HCT116 (cell line): ENCODE measurements around the gene PITPNM1. TPM values are rescaled to one million over a fixed set of nuclear protein-coding genes. Genes with fewer than 3 reads are reported as not detected.

ENCODE experiments used
- ATAC-seq: fragments of 200-7000 bp; cut with Tn5 transposase; 2 replicates; pipeline ENCODE4 v1.9.1; 2020; ENCODE audit warnings: mild to moderate bottlenecking, moderate library complexity
- BruUV-seq: library from RNA; stranded (reverse); fragments of 400-500 nt; replicated peaks from 2 replicates; lab custom pipeline; 2021; lab: Mats Ljungman, UMichigan
- CTCF ChIA-PET: fragments of 300-600 bp; sonication (Branson Sonifier 250); formaldehyde crosslinking; loops from one replicate; lab custom pipeline; 2021; ENCODE audit warnings: antibody characterized with exemption; lab: Charles Lee
- POLR2A ChIA-PET: fragments of 300-600, 350-600 bp; sonication (Branson Sonifier 250); formaldehyde crosslinking; loops from one replicate; lab custom pipeline; 2021; ENCODE audit warnings: antibody characterized with exemption; lab: Charles Lee
- RAD21 ChIA-PET, 2 experiments: fragments of 300-600 bp; sonication (Branson Sonifier 250); formaldehyde crosslinking; loops; one replicate each; lab custom pipeline; 2023; ENCODE audit warnings: low total read pairs in 2 of 2; ENCODE audit not compliant: uncharacterized antibody in 2 of 2, unreplicated experiment in 2 of 2, low non-redundant PET in 1 of 2; lab: Charles Lee
- DNase-seq: peaks from one replicate; pipeline ENCODE4 v3.0.0-alpha.2; 2010; ENCODE audit warnings: low read depth, low spot score
- H2AFZ ChIP-seq: fragments of 200-600 bp; shearing (Covaris generic), sonication (generic); 2 replicates; pipeline ENCODE4 v1.6.1; 2017; ENCODE audit warnings: low read depth, mixed run types, mixed read lengths, antibody characterized with exemption, low read length; ENCODE audit not compliant: poor library complexity, severe bottlenecking
- H3K27ac ChIP-seq: 2 replicates; pipeline ENCODE4 v1.5.1; 2012; ENCODE audit warnings: low read depth, low read length
- H3K27me3 ChIP-seq: fragments of 200-600 bp; sonication (generic); 2 replicates; pipeline ENCODE4 v1.6.1; 2016; ENCODE audit warnings: mixed run types, low read length, mixed read lengths; ENCODE audit not compliant: insufficient read depth
- H3K36me3 ChIP-seq, 2 experiments: fragments of 200-500 bp in 1 of 2; fragments of 200-600 bp in 1 of 2; sonication (Bioruptor generic) in 1 of 2; sonication (generic) in 1 of 2; 2 replicates each; pipeline versions ENCODE4 v1.5.1 to v1.6.1; 2014 to 2016; ENCODE audit warnings: low read length in 2 of 2, inconsistent platforms in 1 of 2, mixed read lengths in 1 of 2, mixed run types in 1 of 2; ENCODE audit not compliant: insufficient read depth in 2 of 2, control insufficient read depth in 1 of 2
- H3K4me1 ChIP-seq, 2 experiments: fragments of 200-600 bp in 1 of 2; sonication (generic) in 1 of 2; 2 replicates each; pipeline versions ENCODE4 v1.5.1 to v1.6.1; 2012 to 2017; ENCODE audit warnings: low read length in 2 of 2, inconsistent platforms in 1 of 2, mild to moderate bottlenecking in 1 of 2, mixed read lengths in 1 of 2, mixed run types in 1 of 2, moderate library complexity in 1 of 2; ENCODE audit not compliant: insufficient read depth in 2 of 2, control insufficient read depth in 1 of 2
- H3K4me2 ChIP-seq: fragments of 200-600 bp; sonication (generic); 2 replicates; pipeline ENCODE4 v1.6.1; 2017; ENCODE audit warnings: mixed run types, low read length, mixed read lengths
- H3K4me3 ChIP-seq, 2 experiments: fragments of 200-600 bp in 1 of 2; sonication (generic) in 1 of 2; replicated peaks in 1 of 2; 2 replicates each; pipeline ENCODE4 v1.5.1; 2011 to 2016; ENCODE audit warnings: low read length in 2 of 2, control low read depth in 1 of 2, low read depth in 1 of 2, mild to moderate bottlenecking in 1 of 2, mixed read lengths in 1 of 2, mixed run types in 1 of 2
- H3K79me2 ChIP-seq: fragments of 200-600 bp; sonication (generic); 2 replicates; pipeline ENCODE4 v1.6.1; 2017; ENCODE audit warnings: mild to moderate bottlenecking, mixed run types, low read length, moderate library complexity, mixed read lengths; ENCODE audit not compliant: insufficient read depth
- H3K9ac ChIP-seq: fragments of 200-600 bp; sonication (generic); 2 replicates; pipeline ENCODE4 v1.6.1; 2016; ENCODE audit warnings: low read length, mixed read lengths
- H3K9me2 ChIP-seq: fragments of 200-600 bp; sonication (generic), shearing (Covaris generic); 2 replicates; pipeline ENCODE4 v1.6.1; 2017; ENCODE audit warnings: mixed run types, mild to moderate bottlenecking, moderate library complexity; ENCODE audit not compliant: insufficient read depth
- H3K9me3 ChIP-seq, 2 experiments: fragments of 200-500 bp in 1 of 2; fragments of 200-600 bp in 1 of 2; sonication (Bioruptor generic) in 1 of 2; sonication (generic) in 1 of 2; 2 replicates each; pipeline ENCODE4 v1.6.1; 2014 to 2017; ENCODE audit warnings: low read length in 2 of 2, mixed read lengths in 2 of 2, inconsistent platforms in 1 of 2, low read depth in 1 of 2, mild to moderate bottlenecking in 1 of 2, mixed run types in 1 of 2, moderate library complexity in 1 of 2; ENCODE audit not compliant: control insufficient read depth in 1 of 2, insufficient read depth in 1 of 2
- H4K20me1 ChIP-seq: fragments of 200-600 bp; sonication (generic), shearing (Covaris generic); 2 replicates; pipeline ENCODE4 v1.6.1; 2017; ENCODE audit warnings: mixed run types, mild to moderate bottlenecking, moderate library complexity; ENCODE audit not compliant: insufficient read depth
- CBX3 ChIP-seq: IDR thresholded peaks from 2 replicates; pipeline ENCODE4 v1.6.1; 2012; ENCODE audit warnings: low read depth
- CEBPB ChIP-seq: IDR thresholded peaks from 2 replicates; pipeline ENCODE4 v1.6.1; 2012; ENCODE audit warnings: low read depth
- EGR1 ChIP-seq: IDR thresholded peaks from 2 replicates; pipeline ENCODE4 v1.6.1; 2012; ENCODE audit warnings: low read depth
- ELF1 ChIP-seq: IDR thresholded peaks from 2 replicates; pipeline ENCODE4 v1.6.1; 2012; ENCODE audit warnings: low read depth, borderline replicate concordance
- EZH2 ChIP-seq: fragments of 200-600 bp; sonication (generic); IDR thresholded peaks from 2 replicates; pipeline ENCODE4 v1.6.1; 2017; ENCODE audit warnings: antibody characterized with exemption, mixed run types
- EZH2phosphoT487 ChIP-seq: fragments of 200-600 bp; IDR thresholded peaks from 2 replicates; pipeline ENCODE4 v1.6.1; 2018; ENCODE audit warnings: antibody characterized with exemption, borderline replicate concordance
- FOSL1 ChIP-seq: IDR thresholded peaks from 2 replicates; pipeline ENCODE4 v1.6.1; 2012; ENCODE audit warnings: low read depth
- POLR2A ChIP-seq: IDR thresholded peaks from 2 replicates; pipeline ENCODE4 v1.7.0; 2011; ENCODE audit warnings: borderline replicate concordance; ENCODE audit not compliant: insufficient read depth, insufficient read length; ENCODE audit errors: extremely low read depth
- RAD21 ChIP-seq: IDR thresholded peaks from 2 replicates; pipeline ENCODE4 v1.6.1; 2012; ENCODE audit warnings: low read depth, mild to moderate bottlenecking
- SIN3A ChIP-seq: IDR thresholded peaks from 2 replicates; pipeline ENCODE4 v1.6.1; 2012; ENCODE audit warnings: low read depth
- SP1 ChIP-seq: IDR thresholded peaks from 2 replicates; pipeline ENCODE4 v1.6.1; 2012; ENCODE audit warnings: low read depth
- SRF ChIP-seq: IDR thresholded peaks from 2 replicates; pipeline ENCODE4 v1.6.1; 2012; ENCODE audit warnings: low read depth
- TCF7L2 ChIP-seq: IDR thresholded peaks from 2 replicates; pipeline ENCODE4 v1.7.0; 2011; ENCODE audit warnings: borderline replicate concordance, inconsistent platforms; ENCODE audit not compliant: insufficient read depth, insufficient read length; ENCODE audit errors: extremely low read depth
- YY1 ChIP-seq: IDR thresholded peaks from 2 replicates; pipeline ENCODE4 v1.6.1; 2011; ENCODE audit warnings: low read length, low read depth, moderate library complexity, mild to moderate bottlenecking; ENCODE audit not compliant: insufficient replicate concordance; ENCODE audit errors: extremely low read depth
- ZBTB33 ChIP-seq: IDR thresholded peaks from 2 replicates; pipeline ENCODE4 v1.6.1; 2011; ENCODE audit warnings: mild to moderate bottlenecking, low read length, moderate library complexity; ENCODE audit not compliant: insufficient replicate concordance; ENCODE audit errors: extremely low read depth
- ZNF274 ChIP-seq: fragments of 200-500 bp; sonication (Bioruptor generic); IDR thresholded peaks from 2 replicates; pipeline ENCODE4 v1.6.1; 2014; ENCODE audit warnings: mild to moderate bottlenecking, low read depth, low read length, inconsistent platforms
- intact Hi-C: fragments of 100-400 bp; cut with micrococcal nuclease; formaldehyde crosslinking; loops from 2 replicates; pipeline ENCODE4 v1.10.0; 2022
- total RNA-seq: library from RNA; stranded (reverse); gene quantifications from one replicate; pipeline ENCODE4 v1.2.1, GENCODE V29; 2021; ENCODE audit not compliant: unreplicated experiment
- TF ChIP-seq, protein P1 (sequence below), 3 experiments: fragments of 200-600 bp in 1 of 3; sonication (generic) in 1 of 3; IDR thresholded peaks in 2 of 3; conservative IDR thresholded peaks in 1 of 3; 2 replicates each; pipeline ENCODE4 v1.5.1; 2012 to 2017; ENCODE audit warnings: low read depth in 2 of 3, low read length in 2 of 3, antibody characterized with exemption in 1 of 3, borderline replicate concordance in 1 of 3, control low read depth in 1 of 3, mild to moderate bottlenecking in 1 of 3, mixed read lengths in 1 of 3, mixed run types in 1 of 3, moderate library complexity in 1 of 3; ENCODE audit not compliant: insufficient read depth in 1 of 3
- TF ChIP-seq, protein P2 (sequence below): IDR thresholded peaks from 2 replicates; pipeline ENCODE4 v1.6.1; 2012; ENCODE audit warnings: low read depth
- TF ChIP-seq, protein P3 (sequence below): IDR thresholded peaks from 2 replicates; pipeline ENCODE4 v1.6.1; 2012

PITPNM1 gene
- total RNA-seq, 1 experiment from 2014 or later = 79.5 TPM

GRCh38 chr11:67453816-67454732, 51.1 kb downstream of the PITPNM1 start:
- ChIA-PET POLR2A (no interaction called here), CTCF (no interaction called here), RAD21 (no interaction called here)
- Histone ChIP-seq H3K36me3 (no peaks in the 10 kb centered on the region), H3K27ac (no peak overlapping the region), H3K4me1 (no peaks in the 10 kb centered on the region), H3K9me3 (no peaks in the 10 kb centered on the region), H3K4me2 (no peak overlapping the region), H3K9ac (no peak overlapping the region), H3K27me3 (no peaks in the 10 kb centered on the region), H2AFZ (no peak overlapping the region), H3K4me3 (no peak overlapping the region), H3K79me2 (no peaks in the 10 kb centered on the region), H4K20me1 (no peaks in the 10 kb centered on the region), H3K9me2 (no peaks in the 10 kb centered on the region)
- ATAC-seq (no peak), DNase-seq (no peak)
- TF ChIP-seq EZH2 = no peak
- TF ChIP-seq SP1 = no peak
- TF ChIP-seq CEBPB = no peak
- no peak for TF ChIP-seq SRF
- TF ChIP-seq ZBTB33 = no peak
- TF ChIP-seq POLR2A = no peak
- TF ChIP-seq EGR1 = no peak
- no peak for TF ChIP-seq YY1
- TF ChIP-seq CBX3 = no peak
- no peak for TF ChIP-seq FOSL1
- no peak for TF ChIP-seq EZH2phosphoT487
- TF ChIP-seq, protein P1, sequence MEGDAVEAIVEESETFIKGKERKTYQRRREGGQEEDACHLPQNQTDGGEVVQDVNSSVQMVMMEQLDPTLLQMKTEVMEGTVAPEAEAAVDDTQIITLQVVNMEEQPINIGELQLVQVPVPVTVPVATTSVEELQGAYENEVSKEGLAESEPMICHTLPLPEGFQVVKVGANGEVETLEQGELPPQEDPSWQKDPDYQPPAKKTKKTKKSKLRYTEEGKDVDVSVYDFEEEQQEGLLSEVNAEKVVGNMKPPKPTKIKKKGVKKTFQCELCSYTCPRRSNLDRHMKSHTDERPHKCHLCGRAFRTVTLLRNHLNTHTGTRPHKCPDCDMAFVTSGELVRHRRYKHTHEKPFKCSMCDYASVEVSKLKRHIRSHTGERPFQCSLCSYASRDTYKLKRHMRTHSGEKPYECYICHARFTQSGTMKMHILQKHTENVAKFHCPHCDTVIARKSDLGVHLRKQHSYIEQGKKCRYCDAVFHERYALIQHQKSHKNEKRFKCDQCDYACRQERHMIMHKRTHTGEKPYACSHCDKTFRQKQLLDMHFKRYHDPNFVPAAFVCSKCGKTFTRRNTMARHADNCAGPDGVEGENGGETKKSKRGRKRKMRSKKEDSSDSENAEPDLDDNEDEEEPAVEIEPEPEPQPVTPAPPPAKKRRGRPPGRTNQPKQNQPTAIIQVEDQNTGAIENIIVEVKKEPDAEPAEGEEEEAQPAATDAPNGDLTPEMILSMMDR (IDR thresholded peaks at IDR 0.05 in 2 of 3, conservative IDR thresholded peaks at IDR 0.05 in 1 of 3; ENCODE audit: borderline replicate concordance in 1 of 3, insufficient read depth in 1 of 3, low read depth in 2 of 3, low read length in 2 of 3) = no peak
- TF ChIP-seq TCF7L2 = no peak
- TF ChIP-seq SIN3A = no peak
- no peak for TF ChIP-seq ELF1
- TF ChIP-seq, protein P2, sequence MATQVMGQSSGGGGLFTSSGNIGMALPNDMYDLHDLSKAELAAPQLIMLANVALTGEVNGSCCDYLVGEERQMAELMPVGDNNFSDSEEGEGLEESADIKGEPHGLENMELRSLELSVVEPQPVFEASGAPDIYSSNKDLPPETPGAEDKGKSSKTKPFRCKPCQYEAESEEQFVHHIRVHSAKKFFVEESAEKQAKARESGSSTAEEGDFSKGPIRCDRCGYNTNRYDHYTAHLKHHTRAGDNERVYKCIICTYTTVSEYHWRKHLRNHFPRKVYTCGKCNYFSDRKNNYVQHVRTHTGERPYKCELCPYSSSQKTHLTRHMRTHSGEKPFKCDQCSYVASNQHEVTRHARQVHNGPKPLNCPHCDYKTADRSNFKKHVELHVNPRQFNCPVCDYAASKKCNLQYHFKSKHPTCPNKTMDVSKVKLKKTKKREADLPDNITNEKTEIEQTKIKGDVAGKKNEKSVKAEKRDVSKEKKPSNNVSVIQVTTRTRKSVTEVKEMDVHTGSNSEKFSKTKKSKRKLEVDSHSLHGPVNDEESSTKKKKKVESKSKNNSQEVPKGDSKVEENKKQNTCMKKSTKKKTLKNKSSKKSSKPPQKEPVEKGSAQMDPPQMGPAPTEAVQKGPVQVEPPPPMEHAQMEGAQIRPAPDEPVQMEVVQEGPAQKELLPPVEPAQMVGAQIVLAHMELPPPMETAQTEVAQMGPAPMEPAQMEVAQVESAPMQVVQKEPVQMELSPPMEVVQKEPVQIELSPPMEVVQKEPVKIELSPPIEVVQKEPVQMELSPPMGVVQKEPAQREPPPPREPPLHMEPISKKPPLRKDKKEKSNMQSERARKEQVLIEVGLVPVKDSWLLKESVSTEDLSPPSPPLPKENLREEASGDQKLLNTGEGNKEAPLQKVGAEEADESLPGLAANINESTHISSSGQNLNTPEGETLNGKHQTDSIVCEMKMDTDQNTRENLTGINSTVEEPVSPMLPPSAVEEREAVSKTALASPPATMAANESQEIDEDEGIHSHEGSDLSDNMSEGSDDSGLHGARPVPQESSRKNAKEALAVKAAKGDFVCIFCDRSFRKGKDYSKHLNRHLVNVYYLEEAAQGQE = no peak
- no peak for TF ChIP-seq RAD21
- no peak for TF ChIP-seq ZNF274
- TF ChIP-seq, protein P3, sequence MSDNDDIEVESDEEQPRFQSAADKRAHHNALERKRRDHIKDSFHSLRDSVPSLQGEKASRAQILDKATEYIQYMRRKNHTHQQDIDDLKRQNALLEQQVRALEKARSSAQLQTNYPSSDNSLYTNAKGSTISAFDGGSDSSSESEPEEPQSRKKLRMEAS = no peak
- intact Hi-C loops = no loop called here
- BruUV-seq = no TSS peak
